GM12865 (cell line): ENCODE measurements around the gene TMED9.

Source experiments
- DNase-seq: peaks from one replicate; pipeline ENCODE4 v3.0.0; 2010; ENCODE audit warnings: low read depth
- H3K4me3 ChIP-seq: 2 replicates; pipeline ENCODE4 v1.5.1; 2011; ENCODE audit warnings: mild to moderate bottlenecking, low read depth, low read length, control low read depth
- TF ChIP-seq, protein P1 (sequence below): IDR thresholded peaks from 2 replicates; pipeline ENCODE4 v1.5.1; 2011; ENCODE audit warnings: low read length, control low read depth, low read depth, inconsistent platforms; ENCODE audit not compliant: insufficient read depth; ENCODE audit errors: missing control alignments

The TMED9 gene

DNA sequence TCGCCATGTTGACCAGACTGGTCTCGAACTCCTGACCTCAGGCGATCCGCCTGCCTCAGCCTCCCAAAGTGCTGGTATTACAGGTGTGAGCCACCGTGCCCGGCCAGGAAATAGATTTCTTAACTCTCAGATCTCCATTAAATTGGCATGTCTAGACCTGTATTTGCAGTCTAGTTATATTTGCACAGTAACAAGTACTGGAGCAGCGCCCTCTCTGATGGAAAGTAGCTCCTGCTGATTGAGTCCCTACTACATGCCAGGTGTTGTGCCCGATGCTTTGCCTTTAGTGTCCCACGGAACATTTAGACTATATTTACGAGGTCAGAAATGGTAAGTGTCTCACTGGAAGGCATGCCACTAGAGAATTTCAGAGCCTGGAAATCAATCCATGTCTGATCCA, 15.8 kb upstream of the TMED9 start:
- DNase-seq: no peak

DNA sequence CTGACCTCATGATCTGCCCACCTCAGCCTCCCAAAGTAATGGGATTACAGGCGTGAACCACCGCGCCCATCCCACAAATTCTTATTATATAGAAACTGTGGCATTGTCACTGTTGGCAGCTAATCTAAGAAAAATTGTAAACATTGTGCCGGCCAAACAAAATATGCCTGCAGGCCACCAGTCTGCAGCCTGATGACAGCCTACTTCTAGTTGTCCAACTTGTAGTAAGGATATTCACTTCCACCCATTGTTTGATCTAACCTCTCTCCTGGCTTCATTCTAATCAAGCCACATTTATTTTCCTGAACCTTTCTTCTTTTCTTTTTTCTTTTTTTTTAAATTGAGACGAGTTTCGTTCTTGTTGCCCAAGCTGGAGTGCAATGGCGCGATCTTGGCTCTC, 13.7 kb upstream of the TMED9 start:
- no peak overlapping the region for H3K4me3 ChIP-seq
- DNase-seq: no peak
- TF ChIP-seq, protein P1, sequence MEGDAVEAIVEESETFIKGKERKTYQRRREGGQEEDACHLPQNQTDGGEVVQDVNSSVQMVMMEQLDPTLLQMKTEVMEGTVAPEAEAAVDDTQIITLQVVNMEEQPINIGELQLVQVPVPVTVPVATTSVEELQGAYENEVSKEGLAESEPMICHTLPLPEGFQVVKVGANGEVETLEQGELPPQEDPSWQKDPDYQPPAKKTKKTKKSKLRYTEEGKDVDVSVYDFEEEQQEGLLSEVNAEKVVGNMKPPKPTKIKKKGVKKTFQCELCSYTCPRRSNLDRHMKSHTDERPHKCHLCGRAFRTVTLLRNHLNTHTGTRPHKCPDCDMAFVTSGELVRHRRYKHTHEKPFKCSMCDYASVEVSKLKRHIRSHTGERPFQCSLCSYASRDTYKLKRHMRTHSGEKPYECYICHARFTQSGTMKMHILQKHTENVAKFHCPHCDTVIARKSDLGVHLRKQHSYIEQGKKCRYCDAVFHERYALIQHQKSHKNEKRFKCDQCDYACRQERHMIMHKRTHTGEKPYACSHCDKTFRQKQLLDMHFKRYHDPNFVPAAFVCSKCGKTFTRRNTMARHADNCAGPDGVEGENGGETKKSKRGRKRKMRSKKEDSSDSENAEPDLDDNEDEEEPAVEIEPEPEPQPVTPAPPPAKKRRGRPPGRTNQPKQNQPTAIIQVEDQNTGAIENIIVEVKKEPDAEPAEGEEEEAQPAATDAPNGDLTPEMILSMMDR: no peak

More for the DNA sequence above, 15.8 kb upstream of the TMED9 start:
- H3K4me3 ChIP-seq: no peak overlapping the region
- TF ChIP-seq, protein P1: no peak

DNA sequence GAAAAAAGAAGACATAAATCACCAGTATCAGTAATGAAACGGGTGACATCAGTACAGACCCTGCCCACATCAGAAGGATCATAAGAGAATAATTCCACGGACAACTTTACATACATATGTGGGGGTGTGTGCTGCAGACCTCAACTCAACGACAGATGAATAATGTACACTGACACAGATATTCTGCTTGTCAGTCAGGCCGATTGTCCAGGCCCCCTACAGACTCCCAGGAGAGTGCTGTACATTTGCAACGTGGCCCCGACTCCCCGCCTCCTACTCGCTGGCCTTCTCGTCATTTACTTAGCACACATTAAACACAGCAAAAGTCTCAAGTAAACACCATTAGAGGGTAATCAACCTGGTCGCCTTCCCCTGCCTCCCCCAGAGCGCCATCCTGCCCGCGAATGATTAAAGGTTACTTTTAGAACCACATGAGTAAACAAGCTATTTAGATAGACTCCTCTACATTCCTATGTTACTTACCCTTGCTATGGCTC, 3.5 kb upstream of the TMED9 start:
- no peak overlapping the region for H3K4me3 ChIP-seq
- TF ChIP-seq, protein P1: no peak
- DNase-seq: no peak

DNA sequence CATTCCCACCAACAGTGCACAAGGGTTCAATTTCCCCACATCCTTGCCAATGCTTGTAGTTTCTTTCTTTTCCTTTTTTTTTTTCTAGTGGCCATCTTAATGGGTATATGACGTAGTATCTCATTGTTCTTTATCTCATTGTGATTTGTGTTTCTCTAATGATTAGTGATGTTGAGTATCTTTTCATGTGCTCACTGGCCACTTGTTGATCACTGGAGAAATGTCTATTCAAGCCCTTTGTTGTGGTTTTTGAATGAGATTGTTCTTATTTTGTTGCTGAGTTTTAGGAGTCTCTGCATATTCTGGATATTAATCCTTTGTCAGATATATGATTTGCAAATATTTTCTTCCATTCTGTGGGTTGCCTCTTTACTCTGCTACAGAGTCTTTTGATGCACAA, 1.6 kb upstream of the TMED9 start:
- TF ChIP-seq, protein P1: no peak

DNA sequence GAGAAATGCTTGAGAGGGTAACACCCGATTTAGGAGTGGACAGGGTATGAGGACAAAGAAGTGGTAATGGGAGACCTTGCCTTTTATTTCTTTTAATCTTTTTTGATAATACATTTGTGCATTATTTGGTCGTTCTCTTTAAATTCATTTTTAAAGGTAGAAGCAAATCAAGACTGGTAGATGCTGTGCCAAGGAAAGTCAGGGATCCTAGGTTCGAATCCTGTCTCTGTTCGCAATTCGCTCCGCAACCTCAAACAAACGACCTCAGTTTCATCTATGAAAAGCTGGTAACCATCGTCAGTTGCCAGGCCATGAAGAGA, 353 bp upstream of the TMED9 start:
- DNase-seq: no peak
- TF ChIP-seq, protein P1: no peak
- peak overlapping the region; percentile 80 for H3K4me3 ChIP-seq

More for the DNA sequence above, 1.6 kb upstream of the TMED9 start:
- H3K4me3 ChIP-seq: no peak overlapping the region
- no peak for DNase-seq

DNA sequence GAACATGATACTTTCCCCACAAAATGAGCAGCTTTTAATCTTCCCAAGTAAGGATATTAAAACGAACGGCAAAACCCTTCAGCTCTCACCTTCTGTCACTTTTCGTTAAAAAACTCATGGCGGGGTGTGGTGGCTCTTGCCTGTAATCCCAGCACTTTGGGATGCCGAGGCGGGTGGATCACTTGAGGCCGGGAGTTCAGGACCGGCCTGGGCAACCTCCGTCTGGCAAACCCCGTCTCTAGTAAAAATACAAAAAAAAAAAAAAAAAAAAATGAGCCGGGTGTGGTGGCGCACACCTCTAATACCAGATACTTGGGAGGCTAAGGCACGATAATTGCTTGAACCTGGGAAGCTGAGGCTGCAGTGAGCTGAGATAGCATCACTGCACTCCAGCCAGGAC, 902 bp downstream of the TMED9 start:
- TF ChIP-seq, protein P1: no peak
- H3K4me3 ChIP-seq: peak overlapping the region; percentile 80
- DNase-seq: no peak

DNA sequence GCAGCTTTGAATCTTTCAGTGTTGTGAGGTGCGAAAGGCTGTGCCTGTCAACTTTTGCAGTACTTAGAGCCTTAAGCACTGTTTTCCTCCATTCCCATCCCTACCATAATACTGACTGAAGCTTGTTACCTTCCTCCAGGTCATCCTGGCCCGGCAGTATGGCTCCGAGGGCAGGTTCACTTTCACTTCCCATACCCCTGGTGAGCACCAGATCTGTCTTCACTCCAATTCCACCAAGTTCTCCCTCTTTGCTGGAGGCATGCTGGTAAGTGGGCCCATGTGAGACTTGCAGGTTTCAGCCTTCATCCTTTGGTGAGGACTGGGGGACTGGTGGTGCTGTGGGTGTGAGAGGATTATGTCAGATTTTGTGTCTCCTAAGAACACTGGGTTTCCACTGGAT, 1.5 kb downstream of the TMED9 start:
- TF ChIP-seq, protein P1: no peak
- DNase-seq: no peak
- no peak overlapping the region for H3K4me3 ChIP-seq
